Left ventricle myocardium inferior (tissue), 1 donor: ENCODE results near the gene C17orf75. TPM values are rescaled to one million over a fixed set of nuclear protein-coding genes. Genes with fewer than 3 reads are reported as not detected.

Experiments
- DNase-seq: peaks from one replicate; pipeline ENCODE4 v3.0.0-alpha.2; 2020
- H3K27ac ChIP-seq: fragments of 200-600 bp; replicated peaks from 2 replicates; pipeline ENCODE4 v1.8.0; 2021
- H3K27me3 ChIP-seq: fragments of 200-600 bp; 2 replicates; pipeline ENCODE4 v1.8.0; 2021; ENCODE audit warnings: low read depth
- H3K36me3 ChIP-seq: fragments of 200-600 bp; 2 replicates; pipeline ENCODE4 v1.8.0; 2021
- H3K4me1 ChIP-seq: fragments of 200-600 bp; 2 replicates; pipeline ENCODE4 v1.8.0; 2021
- H3K4me3 ChIP-seq: fragments of 200-600 bp; 2 replicates; pipeline ENCODE4 v1.8.0; 2021; ENCODE audit warnings: mild to moderate bottlenecking, moderate library complexity
- H3K9me3 ChIP-seq: fragments of 200-600 bp; replicated peaks from 2 replicates; pipeline ENCODE4 v1.8.0; 2021
- intact Hi-C: fragments of 100-400 bp; cut with micrococcal nuclease; formaldehyde crosslinking; loops from one replicate; pipeline ENCODE4 v1.11.0; 2022
- microRNA-seq: library from miRNA; unstranded; fragments of <30 nt; microRNA quantifications from one replicate; pipeline ENCODE4 v1.2.0, GENCODE V29; 2020
- total RNA-seq: library from RNA; stranded (reverse); fragmentation: NEBNext Ultra II Directional; extraction: Animal tissue kit (Norgen Biotek cat#: 25700); gene quantifications from one replicate; pipeline ENCODE4 v1.2.1, GENCODE V29; 2021
- TF ChIP-seq, protein P1 (sequence below): fragments of 200-600 bp; IDR thresholded peaks from 2 replicates; pipeline ENCODE4 v1.8.0; 2021; ENCODE audit warnings: antibody characterized with exemption, mild to moderate bottlenecking, borderline replicate concordance
- donor health status: DM: no; HTN: yes; CAD: no; lungs with severe emphysema.

Gene C17orf75
- total RNA-seq, 1 donor from 2014 or later: 22.5 TPM

- TF ChIP-seq, protein P1, sequence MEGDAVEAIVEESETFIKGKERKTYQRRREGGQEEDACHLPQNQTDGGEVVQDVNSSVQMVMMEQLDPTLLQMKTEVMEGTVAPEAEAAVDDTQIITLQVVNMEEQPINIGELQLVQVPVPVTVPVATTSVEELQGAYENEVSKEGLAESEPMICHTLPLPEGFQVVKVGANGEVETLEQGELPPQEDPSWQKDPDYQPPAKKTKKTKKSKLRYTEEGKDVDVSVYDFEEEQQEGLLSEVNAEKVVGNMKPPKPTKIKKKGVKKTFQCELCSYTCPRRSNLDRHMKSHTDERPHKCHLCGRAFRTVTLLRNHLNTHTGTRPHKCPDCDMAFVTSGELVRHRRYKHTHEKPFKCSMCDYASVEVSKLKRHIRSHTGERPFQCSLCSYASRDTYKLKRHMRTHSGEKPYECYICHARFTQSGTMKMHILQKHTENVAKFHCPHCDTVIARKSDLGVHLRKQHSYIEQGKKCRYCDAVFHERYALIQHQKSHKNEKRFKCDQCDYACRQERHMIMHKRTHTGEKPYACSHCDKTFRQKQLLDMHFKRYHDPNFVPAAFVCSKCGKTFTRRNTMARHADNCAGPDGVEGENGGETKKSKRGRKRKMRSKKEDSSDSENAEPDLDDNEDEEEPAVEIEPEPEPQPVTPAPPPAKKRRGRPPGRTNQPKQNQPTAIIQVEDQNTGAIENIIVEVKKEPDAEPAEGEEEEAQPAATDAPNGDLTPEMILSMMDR: no peak
- no peak overlapping the region for H3K4me3 ChIP-seq
- peaks cover 44% of the 10 kb centered on the region for H3K27me3 ChIP-seq
- peaks cover 20% of the 10 kb centered on the region for H3K4me1 ChIP-seq
- no peaks in the 10 kb centered on the region for H3K36me3 ChIP-seq
- intact Hi-C loops: no loop called here
- H3K9me3 ChIP-seq: no peaks in the 10 kb centered on the region
- no peak for DNase-seq
- H3K27ac ChIP-seq: no peak overlapping the region
Measured at GRCh38 chr17:32279891-32280716, 61.9 kb downstream of the C17orf75 start.

GRCh38 chr17:32278815-32279214 is 63.2 kb downstream of the C17orf75 start:
- TF ChIP-seq, protein P1: no peak
- intact Hi-C loops: no loop called here
- peaks cover 14% of the 10 kb centered on the region for H3K4me1 ChIP-seq
- H3K27ac ChIP-seq: no peak overlapping the region
- no peaks in the 10 kb centered on the region for H3K36me3 ChIP-seq
- no peak for DNase-seq
- H3K9me3 ChIP-seq: no peaks in the 10 kb centered on the region
- H3K4me3 ChIP-seq: no peak overlapping the region
- H3K27me3 ChIP-seq: peaks cover 44% of the 10 kb centered on the region

Small RNAs within 50 kb of the gene (microRNA-seq; reads per million reads assigned to microRNA genes)
- gene MIR632: not detected

Other genes starting within 250 kb of the C17orf75 start
- gene RHOT1, start 199.7 kb downstream of the C17orf75 start, total RNA-seq: 56.9 TPM
- 4.7 TPM for gene RHBDL3, start 76.3 kb downstream of the C17orf75 start, total RNA-seq
- 54.5 TPM for gene ZNF207, start 8.0 kb upstream of the C17orf75 start, total RNA-seq
- gene PSMD11, start 102.3 kb upstream of the C17orf75 start, total RNA-seq: 63.7 TPM
- 1.5 TPM for gene CDK5R1, start 144.8 kb upstream of the C17orf75 start, total RNA-seq